ENCODE measurements around the gene CLK4. TPM values are rescaled to one million over a fixed set of nuclear protein-coding genes. Genes with fewer than 3 reads are reported as not detected.

The CLK4 gene
- total RNA-seq, 2 experiments from 2014 or later, result 21.1 to 24.2 TPM

- intact Hi-C loops (cut with micrococcal nuclease), result loop anchor here (10.0 kb wide), 1 partner anchor 108 kb away; the partner anchor contains the start of gene ZNF354A
- ATAC-seq, result no peak
- Mint-ChIP-seq H3K36me3 (ENCODE audit: low read depth) (peaks cover 13% of the 10 kb centered on the region), H3K9me3 (no peaks in the 10 kb centered on the region), H3K27ac (peak overlapping the region; percentile 61), H3K4me1 (ENCODE audit: low read depth) (peaks cover 28% of the 10 kb centered on the region), H3K4me3 (peak overlapping the region; percentile 90), H3K27me3 (peaks cover under 1% of the 10 kb centered on the region)
- ChIA-PET CTCF (interaction anchor here (2.9 kb wide), 1 partner anchor 104 kb away, joined by 10 read pairs; the partner anchor contains the start of gene ZNF354A), POLR2A (interaction anchor here (1.4 kb wide), 1 partner anchor 104 kb away, joined by 3 read pairs; no protein-coding TSS in a partner anchor)
- DNase-seq, result no peak
- TF ChIP-seq, protein P1, sequence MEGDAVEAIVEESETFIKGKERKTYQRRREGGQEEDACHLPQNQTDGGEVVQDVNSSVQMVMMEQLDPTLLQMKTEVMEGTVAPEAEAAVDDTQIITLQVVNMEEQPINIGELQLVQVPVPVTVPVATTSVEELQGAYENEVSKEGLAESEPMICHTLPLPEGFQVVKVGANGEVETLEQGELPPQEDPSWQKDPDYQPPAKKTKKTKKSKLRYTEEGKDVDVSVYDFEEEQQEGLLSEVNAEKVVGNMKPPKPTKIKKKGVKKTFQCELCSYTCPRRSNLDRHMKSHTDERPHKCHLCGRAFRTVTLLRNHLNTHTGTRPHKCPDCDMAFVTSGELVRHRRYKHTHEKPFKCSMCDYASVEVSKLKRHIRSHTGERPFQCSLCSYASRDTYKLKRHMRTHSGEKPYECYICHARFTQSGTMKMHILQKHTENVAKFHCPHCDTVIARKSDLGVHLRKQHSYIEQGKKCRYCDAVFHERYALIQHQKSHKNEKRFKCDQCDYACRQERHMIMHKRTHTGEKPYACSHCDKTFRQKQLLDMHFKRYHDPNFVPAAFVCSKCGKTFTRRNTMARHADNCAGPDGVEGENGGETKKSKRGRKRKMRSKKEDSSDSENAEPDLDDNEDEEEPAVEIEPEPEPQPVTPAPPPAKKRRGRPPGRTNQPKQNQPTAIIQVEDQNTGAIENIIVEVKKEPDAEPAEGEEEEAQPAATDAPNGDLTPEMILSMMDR (IDR thresholded peaks at IDR 0.05), result no peak
These were observed 379 bp upstream of the CLK4 start for GRCh38 chr5:178627259-178627598.

DNA sequence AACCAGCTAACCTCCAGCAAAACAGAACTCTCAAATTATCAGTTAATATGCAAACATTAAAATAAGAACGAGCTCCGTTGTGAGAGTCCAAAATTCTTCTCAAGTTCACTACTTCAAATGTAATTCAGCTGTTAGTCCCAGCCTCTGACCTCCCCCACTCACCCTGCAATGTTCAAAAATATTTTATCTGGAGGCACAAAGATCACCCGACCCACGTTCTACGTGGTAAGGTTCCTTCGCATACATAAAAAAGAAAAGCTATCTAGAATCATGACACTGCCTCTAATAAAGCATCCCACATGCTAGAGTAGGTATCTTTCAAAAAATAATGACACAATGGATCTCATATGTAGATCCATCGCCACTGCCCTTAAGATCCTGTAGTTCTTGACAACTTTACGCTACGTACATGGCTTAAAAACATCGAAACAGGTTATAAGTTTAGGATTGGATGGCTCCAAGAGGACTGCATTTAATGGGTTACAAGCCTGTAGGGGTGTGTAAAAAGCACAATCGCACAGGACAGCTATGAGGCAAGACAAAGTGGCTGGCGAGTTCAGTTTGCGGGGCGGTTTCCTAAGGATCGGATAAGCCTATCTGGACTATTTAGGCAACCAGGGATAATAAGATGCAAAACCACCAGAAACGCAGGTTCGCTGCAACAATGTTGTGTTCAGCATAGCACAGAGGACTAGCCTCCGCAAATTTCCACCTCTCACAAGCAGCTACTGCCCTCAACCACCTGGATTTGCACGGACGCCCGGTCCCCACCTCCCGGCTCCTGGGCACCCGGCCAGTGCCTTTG is 969 bp downstream of the CLK4 start:
- Mint-ChIP-seq H3K36me3 (ENCODE audit: low read depth) (peaks cover 20% of the 10 kb centered on the region), H3K4me1 (ENCODE audit: low read depth) (peaks cover 36% of the 10 kb centered on the region), H3K4me3 (peak overlapping the region; percentile 90), H3K9me3 (no peaks in the 10 kb centered on the region), H3K27me3 (no peaks in the 10 kb centered on the region), H3K27ac (peak overlapping the region; percentile 98)
- ChIA-PET CTCF (interaction anchor here (1.0 to 2.9 kb wide), 5 partner anchors 9 to 391 kb away, joined by 3 to 10 read pairs (median 4); partner anchors contain the start of gene ZNF354A), POLR2A (interaction anchor here (0.7 to 1.4 kb wide), 4 partner anchors 14 to 925 kb away, joined by 3 read pairs; partner anchors contain the start of gene RUFY1)
- ATAC-seq, result peak; percentile 23
- TF ChIP-seq, protein P1 (IDR thresholded peaks at IDR 0.05), result no peak
- no peak for DNase-seq
- intact Hi-C loops (cut with micrococcal nuclease), result loop anchor here (10.0 kb wide), 1 partner anchor 109 kb away; the partner anchor contains the start of gene ZNF354A

GRCh38 chr5:178624631-178625546 is 2.0 kb downstream of the CLK4 start:
- CTCF ChIA-PET, result interaction anchor here (1.0 to 2.9 kb wide), 6 partner anchors 9 to 390 kb away, joined by 3 to 10 read pairs (median 4); partner anchors contain the start of gene ZNF354A
- no peaks in the 10 kb centered on the region for H3K27me3 Mint-ChIP-seq
- ATAC-seq (no peak), DNase-seq (no peak)
- H3K36me3 Mint-ChIP-seq (ENCODE audit: low read depth), result peaks cover 30% of the 10 kb centered on the region
- peak overlapping the region; percentile 98 for H3K27ac Mint-ChIP-seq
- H3K4me3 Mint-ChIP-seq, result peak overlapping the region; percentile 90
- intact Hi-C loops (cut with micrococcal nuclease), result loop anchor here (10.0 kb wide), 1 partner anchor 110 kb away; the partner anchor contains the start of gene ZNF354A
- TF ChIP-seq, protein P1 (IDR thresholded peaks at IDR 0.05), result no peak
- peaks cover 46% of the 10 kb centered on the region for H3K4me1 Mint-ChIP-seq (ENCODE audit: low read depth)
- H3K9me3 Mint-ChIP-seq, result no peaks in the 10 kb centered on the region
- POLR2A ChIA-PET, result interaction anchor here (0.6 to 1.5 kb wide), 4 partner anchors 19 to 421 kb away, joined by 3 to 4 read pairs (median 4); partner anchors contain the start of gene HNRNPAB

GRCh38 chr5:178622679-178623247 is 4.1 kb downstream of the CLK4 start:
- ATAC-seq (no peak), DNase-seq (no peak)
- CTCF ChIA-PET, result interaction anchor here (0.7 to 1.5 kb wide), 3 partner anchors 10 to 108 kb away, joined by 3 to 8 read pairs (median 4); partner anchors contain the start of gene ZNF354A
- H3K9me3 Mint-ChIP-seq, result no peaks in the 10 kb centered on the region
- H3K4me1 Mint-ChIP-seq (ENCODE audit: low read depth), result peaks cover 55% of the 10 kb centered on the region
- POLR2A ChIA-PET, result interaction anchor here (1.0 kb wide), 1 partner anchor 10 kb away, joined by 4 read pairs; no protein-coding TSS in a partner anchor
- no peak overlapping the region for H3K4me3 Mint-ChIP-seq
- TF ChIP-seq, protein P1 (IDR thresholded peaks at IDR 0.05), result no peak
- intact Hi-C loops (cut with micrococcal nuclease), result loop anchor here (10.0 kb wide), 1 partner anchor 112 kb away; the partner anchor contains the start of gene ZNF354A
- no peak overlapping the region for H3K27ac Mint-ChIP-seq
- H3K36me3 Mint-ChIP-seq (ENCODE audit: low read depth), result peaks cover 44% of the 10 kb centered on the region
- no peaks in the 10 kb centered on the region for H3K27me3 Mint-ChIP-seq

Measured in activated CD8-positive, alpha-beta T cell treated with anti-CD3 and anti-CD28 coated beads for 36 hours (primary cell).